ENCODE data around the gene NEUROG1.

GRCh38 chr5:135491038-135491551 lies 44.7 kb downstream of the NEUROG1 start:
- TF ChIP-seq EZH2 (IDR thresholded peaks at IDR 0.05; ENCODE audit: borderline replicate concordance, low read length) (no peak), CTCF (IDR thresholded peaks at IDR 0.05; ENCODE audit: low read length) (no peak)
